ENCODE measurements around the gene ZNF222. TPM values are rescaled to one million over a fixed set of nuclear protein-coding genes. Genes with fewer than 3 reads are reported as not detected.

Gene ZNF222
- total RNA-seq = 10 to 100 TPM in 5 of 8 experiments, 1 to 10 TPM in 3; 4.0 to 19.1 (median 13.0) TPM

DNA sequence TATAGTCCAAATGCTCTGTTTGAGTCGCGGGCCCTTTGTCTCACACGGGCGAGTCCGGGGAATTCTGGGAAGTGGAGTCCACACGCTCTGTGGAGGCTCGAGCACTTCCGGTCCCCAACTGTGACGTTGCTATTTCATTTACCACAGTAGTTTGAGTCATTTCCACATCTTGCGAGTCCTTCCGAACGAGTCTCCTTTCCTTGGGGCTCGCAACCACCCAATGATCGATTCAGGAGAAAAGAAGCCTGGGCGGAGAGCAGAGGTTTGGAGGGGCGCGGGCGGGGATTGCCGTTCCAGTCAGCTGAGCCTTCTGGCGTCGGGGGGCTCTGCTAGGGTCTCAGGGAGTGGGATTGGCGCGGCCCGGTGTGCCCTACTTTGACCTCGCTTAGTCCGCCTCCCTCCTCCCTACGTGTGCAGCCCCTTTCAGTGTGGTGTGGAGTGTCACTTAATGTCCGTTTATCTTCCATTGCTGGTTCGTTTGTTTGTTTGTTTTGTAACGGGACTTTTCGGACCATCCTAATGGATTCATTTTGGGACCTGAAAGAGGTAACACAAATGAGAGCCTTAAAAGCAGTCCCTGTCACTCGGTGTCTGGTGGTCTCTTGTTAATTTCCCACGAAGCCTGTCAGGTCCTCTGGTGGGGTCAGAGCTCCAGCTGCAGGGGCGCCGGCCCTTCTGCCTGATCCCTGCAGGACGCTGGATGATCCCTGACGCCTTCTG, at the start of gene ZNF222:
Gene ZNF222 (plus strand): TSS at position 163 of the 720 bp plus-strand sequence. CDS start 58 bp downstream, at position 221.
- H3K4me3 ChIP-seq = peak within 1 kb of the TSS; percentile 68 to 93 (median 82)
- 0 to 7% (median 1%) methylated on average over 1 to 14 of the region's 37 CpGs; no CpG with 5 or more reads in 1 of the 10 experiments for WGBS, 10 experiments
- peak within 1 kb of the TSS; percentile 71 to 82 for H3K27ac ChIP-seq
- peak; percentile 99 to 100 (median 100) for ATAC-seq (replicated peaks in 6 of 8)
- in situ Hi-C loops (cut with MboI; ENCODE audit: low pct_unique_long_range_greater_than_20kb in 2 of 9, low sequenced_read_pairs in 9 of 9, unreplicated experiment in 9 of 9) = no loop called here
- peaks cover 3 to 10% of the 10 kb centered on the region in 2 donors for H3K4me1 ChIP-seq (replicated peaks in 1 of 2)

GRCh38 chr19:43976732-43977131, 48.4 kb upstream of the ZNF222 start:
- in situ Hi-C loops (cut with MboI; ENCODE audit: low pct_unique_long_range_greater_than_20kb in 2 of 9, low sequenced_read_pairs in 9 of 9, unreplicated experiment in 9 of 9) = no loop called here
- WGBS, 10 experiments = 43 to 100% (median 78%) methylated on average over 1 of the region's 1 CpG
- Histone ChIP-seq H3K4me1 (replicated peaks in 1 of 2) (no peaks in the 10 kb centered on the region), H3K4me3 (no peak overlapping the region), H3K27ac (no peak overlapping the region)
- no peak for ATAC-seq (replicated peaks in 6 of 8)

GRCh38 chr19:43983544-43983911, 41.7 kb upstream of the ZNF222 start:
- no peak for ATAC-seq (replicated peaks in 6 of 8)
- Histone ChIP-seq H3K4me1 (replicated peaks in 1 of 2) (peaks cover 2 to 4% of the 10 kb centered on the region in 2 donors), H3K27ac (no peak overlapping the region), H3K4me3 (peak overlapping the region; percentile 57 to 88 (median 71))
- WGBS, 10 experiments = 0 to 100% (median 60%) methylated on average over 1 to 2 of the region's 2 CpGs; no CpG with 5 or more reads in 3 of the 10 experiments
- in situ Hi-C loops (cut with MboI; ENCODE audit: low pct_unique_long_range_greater_than_20kb in 2 of 9, low sequenced_read_pairs in 9 of 9, unreplicated experiment in 9 of 9) = no loop called here

DNA sequence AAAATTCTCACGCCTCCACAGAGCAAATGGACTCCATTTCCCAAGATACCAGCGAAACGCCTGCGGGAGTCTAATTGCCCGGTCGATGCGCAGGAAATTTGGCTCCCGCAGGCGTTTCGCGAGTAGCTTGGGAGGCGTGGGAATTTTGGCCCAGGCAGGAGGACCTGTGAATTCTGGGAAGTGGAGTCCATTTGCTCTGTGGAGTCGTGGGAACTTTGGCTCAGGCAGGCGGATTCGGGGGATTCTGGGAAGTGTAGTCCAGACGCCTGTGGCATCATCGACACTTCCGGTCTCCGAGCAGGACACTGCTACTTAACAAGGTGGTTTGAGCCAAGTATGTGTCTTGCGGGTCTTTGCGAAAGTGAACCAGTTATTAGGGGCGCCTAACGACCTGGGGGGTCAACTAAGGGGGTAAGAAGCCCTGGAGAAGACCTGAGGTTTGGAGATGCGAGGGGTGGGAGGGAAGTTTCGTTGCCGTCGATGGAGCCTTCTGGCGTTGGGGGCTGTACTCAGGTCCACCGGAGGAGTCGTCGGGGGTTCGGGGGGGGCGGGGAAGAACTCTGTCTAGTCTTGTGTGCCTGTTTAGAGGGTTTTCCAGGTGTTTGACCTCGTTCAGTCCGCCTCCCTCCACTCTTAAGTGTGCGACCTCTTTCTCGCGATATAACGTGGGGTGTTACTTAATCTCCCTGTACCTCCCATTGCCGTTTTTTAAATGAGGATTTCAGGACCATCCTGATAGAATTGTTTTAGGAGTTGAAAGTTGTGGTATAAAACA, 41.1 kb upstream of the ZNF222 start, which contains the start of gene ZNF155:
Gene ZNF155 (plus strand): TSS at position 277 of the 775 bp plus-strand sequence. CDS start 4,356 bp downstream, outside the sequence.
- WGBS, 10 experiments = 0 to 20% (median 0%) methylated on average over 1 to 13 of the region's 40 CpGs; no CpG with 5 or more reads in 5 of the 10 experiments
- Histone ChIP-seq H3K27ac (no peak within 1 kb of the TSS), H3K4me3 (peak within 1 kb of the TSS; percentile 57 to 88 (median 71)), H3K4me1 (replicated peaks in 1 of 2) (peaks cover 2 to 4% of the 10 kb centered on the region in 2 donors)
- peak; percentile 97 to 100 (median 100) for ATAC-seq (replicated peaks in 6 of 8)
- in situ Hi-C loops (cut with MboI; ENCODE audit: low pct_unique_long_range_greater_than_20kb in 2 of 9, low sequenced_read_pairs in 9 of 9, unreplicated experiment in 9 of 9) = no loop called here

- Histone ChIP-seq H3K4me3 (peak overlapping the region; percentile 57 to 88 (median 71)), H3K4me1 (replicated peaks in 1 of 2) (peaks cover 2 to 4% of the 10 kb centered on the region in 2 donors), H3K27ac (no peak overlapping the region)
- in situ Hi-C loops (cut with MboI; ENCODE audit: low pct_unique_long_range_greater_than_20kb in 2 of 9, low sequenced_read_pairs in 9 of 9, unreplicated experiment in 9 of 9) = no loop called here
- peak in 7 of 8 experiments; percentile 3 to 32 (median 6) for ATAC-seq (replicated peaks in 6 of 8)
- WGBS, 10 experiments = 0 to 9% (median 5%) methylated on average over 2 to 13 of the region's 14 CpGs; no CpG with 5 or more reads in 4 of the 10 experiments
These were observed 40.5 kb upstream of the ZNF222 start for GRCh38 chr19:43984687-43985000.

GRCh38 chr19:43997631-43998290, 27.4 kb upstream of the ZNF222 start:
- peaks cover 0 to 4% of the 10 kb centered on the region in 2 donors for H3K4me1 ChIP-seq (replicated peaks in 1 of 2)
- WGBS, 10 experiments = 77 to 100% (median 92%) methylated on average over 1 to 8 of the region's 10 CpGs; no CpG with 5 or more reads in 4 of the 10 experiments
- no peak overlapping the region for H3K4me3 ChIP-seq
- H3K27ac ChIP-seq = no peak overlapping the region
- in situ Hi-C loops (cut with MboI; ENCODE audit: low pct_unique_long_range_greater_than_20kb in 2 of 9, low sequenced_read_pairs in 9 of 9, unreplicated experiment in 9 of 9) = no loop called here
- no peak for ATAC-seq (replicated peaks in 6 of 8)

DNA sequence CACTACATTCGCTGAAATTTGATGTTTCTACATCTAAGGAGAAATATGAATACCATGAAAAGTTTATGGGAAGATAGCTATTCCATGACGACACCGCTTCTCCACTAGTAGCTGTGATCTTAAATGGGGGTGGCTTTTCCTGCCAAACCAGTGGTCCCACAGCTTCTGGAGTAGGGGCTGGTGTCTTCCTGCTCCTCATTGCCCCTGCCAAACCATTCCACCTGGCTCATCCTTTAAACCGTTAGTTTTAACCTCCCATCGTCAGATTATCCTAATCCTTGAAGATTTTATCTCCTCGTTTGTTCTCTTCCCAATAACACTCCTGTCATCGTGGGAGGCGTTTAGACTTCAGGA, 23.0 kb upstream of the ZNF222 start:
- peaks cover 3 to 4% of the 10 kb centered on the region in 2 donors for H3K4me1 ChIP-seq (replicated peaks in 1 of 2)
- peak in 3 of 8 experiments; percentile 4 to 7 (median 7) for ATAC-seq (replicated peaks in 6 of 8)
- peak overlapping the region in 1 of 2 donors; percentile 9 for H3K27ac ChIP-seq
- peak overlapping the region; percentile 62 to 88 (median 71) for H3K4me3 ChIP-seq
- in situ Hi-C loops (cut with MboI; ENCODE audit: low pct_unique_long_range_greater_than_20kb in 2 of 9, low sequenced_read_pairs in 9 of 9, unreplicated experiment in 9 of 9) = no loop called here
- WGBS, 10 experiments = 0 to 60% (median 19%) methylated on average over 2 to 8 of the region's 8 CpGs

GRCh38 chr19:44002566-44003460, 22.4 kb upstream of the ZNF222 start, which contains the start of gene ZNF230:
ZNF230 (plus strand) TSS chr19:44002957; CDS start chr19:44007079, 4,122 bp downstream.
- WGBS, 10 experiments = 0 to 3% (median 0%) methylated on average over 2 to 22 of the region's 48 CpGs; no CpG with 5 or more reads in 2 of the 10 experiments
- in situ Hi-C loops (cut with MboI; ENCODE audit: low pct_unique_long_range_greater_than_20kb in 2 of 9, low sequenced_read_pairs in 9 of 9, unreplicated experiment in 9 of 9) = no loop called here
- Histone ChIP-seq H3K27ac (peak within 1 kb of the TSS in 1 of 2 donors; percentile 35), H3K4me3 (peak within 1 kb of the TSS; percentile 62 to 88 (median 71)), H3K4me1 (replicated peaks in 1 of 2) (peaks cover 3 to 4% of the 10 kb centered on the region in 2 donors)
- peak; percentile 95 to 100 (median 99) for ATAC-seq (replicated peaks in 6 of 8)

DNA sequence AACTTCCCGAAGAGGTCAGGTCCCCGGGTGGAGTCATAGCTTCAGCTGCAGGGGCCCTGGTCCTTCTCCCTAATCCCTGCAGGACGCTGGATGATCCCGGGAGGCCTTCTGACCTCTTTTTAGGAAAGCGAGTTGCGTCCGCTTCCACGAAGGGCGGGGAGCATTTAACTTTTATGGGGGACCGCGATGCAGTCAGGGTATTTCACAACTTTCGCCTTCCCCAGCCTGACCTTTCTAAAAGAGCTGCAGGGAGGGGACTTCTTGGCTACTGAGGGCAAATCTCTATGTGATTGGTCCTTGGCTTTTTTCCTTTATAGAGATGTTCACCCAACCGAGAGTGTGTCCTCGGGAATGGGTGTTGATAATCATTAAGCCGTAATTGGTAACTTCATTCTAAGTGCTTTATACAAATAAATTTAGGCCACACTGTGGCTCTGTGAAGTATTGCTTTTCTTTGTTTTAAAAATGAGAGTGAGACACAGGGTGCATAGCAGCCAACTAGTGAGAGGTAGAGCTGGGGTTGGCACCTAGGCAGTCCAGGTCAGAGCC, 21.6 kb upstream of the ZNF222 start:
- Histone ChIP-seq H3K4me3 (peak overlapping the region; percentile 62 to 88 (median 71)), H3K4me1 (replicated peaks in 1 of 2) (peaks cover 3 to 4% of the 10 kb centered on the region in 2 donors), H3K27ac (no peak overlapping the region)
- peak in 3 of 8 experiments; percentile 4 to 12 (median 6) for ATAC-seq (replicated peaks in 6 of 8)
- 0 to 7% (median 0%) methylated on average over 1 to 14 of the region's 15 CpGs; no CpG with 5 or more reads in 1 of the 10 experiments for WGBS, 10 experiments
- in situ Hi-C loops (cut with MboI; ENCODE audit: low pct_unique_long_range_greater_than_20kb in 2 of 9, low sequenced_read_pairs in 9 of 9, unreplicated experiment in 9 of 9) = no loop called here

DNA sequence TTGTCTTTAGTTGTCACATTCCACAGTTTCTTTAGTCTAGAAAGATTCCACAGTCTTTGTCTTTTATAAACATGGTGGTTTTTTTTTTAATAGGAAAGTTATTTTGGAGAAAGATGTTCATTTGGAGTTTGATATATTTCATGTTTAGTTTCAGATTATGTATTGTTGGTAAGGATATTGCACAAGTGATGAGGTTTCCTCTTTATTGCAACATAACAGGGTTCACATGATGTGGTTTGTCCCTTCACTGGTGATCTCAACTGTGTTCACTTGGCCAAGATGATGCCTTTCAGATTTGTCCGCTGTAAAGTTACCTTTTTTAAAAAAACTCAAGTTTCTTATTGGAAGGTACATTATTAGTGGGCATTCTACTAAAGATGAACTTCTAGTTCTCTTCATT, 19.2 kb upstream of the ZNF222 start:
- H3K27ac ChIP-seq = no peak overlapping the region
- in situ Hi-C loops (cut with MboI; ENCODE audit: low pct_unique_long_range_greater_than_20kb in 2 of 9, low sequenced_read_pairs in 9 of 9, unreplicated experiment in 9 of 9) = no loop called here
- ATAC-seq (replicated peaks in 6 of 8) = no peak

GRCh38 chr19:44007473-44007872, 17.7 kb upstream of the ZNF222 start:
- Histone ChIP-seq H3K4me3 (no peak overlapping the region), H3K27ac (no peak overlapping the region), H3K4me1 (replicated peaks in 1 of 2) (peaks cover 0 to 3% of the 10 kb centered on the region in 2 donors)
- in situ Hi-C loops (cut with MboI; ENCODE audit: low pct_unique_long_range_greater_than_20kb in 2 of 9, low sequenced_read_pairs in 9 of 9, unreplicated experiment in 9 of 9) = no loop called here
- no peak for ATAC-seq (replicated peaks in 6 of 8)
- WGBS, 10 experiments = 83 to 100% (median 100%) methylated on average over 1 to 5 of the region's 6 CpGs; no CpG with 5 or more reads in 3 of the 10 experiments

More for the DNA sequence above, 19.2 kb upstream of the ZNF222 start:
- H3K4me3 ChIP-seq = no peak overlapping the region
- WGBS, 10 experiments = 88 to 100% (median 100%) methylated on average over 1 of the region's 1 CpG; no CpG with 5 or more reads in 2 of the 10 experiments
- H3K4me1 ChIP-seq (replicated peaks in 1 of 2) = peaks cover 3 to 4% of the 10 kb centered on the region in 2 donors
